A673 (cell line): ENCODE results near the gene MARK3. TPM values are rescaled to one million over a fixed set of nuclear protein-coding genes. Genes with fewer than 3 reads are reported as not detected.

Experiments used
- BruUV-seq: library from RNA; stranded (reverse); fragments of 400-500 nt; replicated peaks from 2 replicates; lab custom pipeline; 2021; lab: Mats Ljungman, UMichigan
- CTCF ChIA-PET: fragments of 300-600 bp; sonication (Branson Sonifier 250); formaldehyde crosslinking; loops from one replicate; lab custom pipeline; 2022; ENCODE audit warnings: antibody characterized with exemption; lab: Charles Lee
- POLR2A ChIA-PET: fragments of 300-600 bp; sonication (Branson Sonifier 250); formaldehyde crosslinking; loops from one replicate; lab custom pipeline; 2022; ENCODE audit warnings: antibody characterized with exemption; ENCODE audit not compliant: low non-redundant PET; lab: Charles Lee
- DNase-seq: peaks from one replicate; pipeline ENCODE4 v3.0.0-alpha.2; 2015; ENCODE audit warnings: low spot score
- H3K27ac ChIP-seq: fragments of 200-600 bp; sonication (generic); 2 replicates; pipeline ENCODE4 v1.5.1; 2016; ENCODE audit warnings: mixed run types, low read depth, mild to moderate bottlenecking, mixed read lengths, antibody characterized with exemption, low read length; ENCODE audit not compliant: poor library complexity, severe bottlenecking
- H3K27me3 ChIP-seq: fragments of 200-600 bp; sonication (generic); replicated peaks from 2 replicates; pipeline ENCODE4 v1.6.1; 2017; ENCODE audit warnings: mixed run types, low read depth, mild to moderate bottlenecking, mixed read lengths, antibody characterized with exemption, low read length; ENCODE audit not compliant: insufficient read depth, poor library complexity
- H3K36me3 ChIP-seq: fragments of 200-600 bp; sonication (generic); 2 replicates; pipeline ENCODE4 v1.6.1; 2016; ENCODE audit warnings: mixed run types, mild to moderate bottlenecking, mixed read lengths, antibody characterized with exemption, low read length; ENCODE audit not compliant: insufficient read depth, poor library complexity, severe bottlenecking
- H3K4me1 ChIP-seq: fragments of 200-600 bp; sonication (generic); 2 replicates; pipeline ENCODE4 v1.6.1; 2017; ENCODE audit warnings: mixed run types, mild to moderate bottlenecking, mixed read lengths, antibody characterized with exemption, low read length; ENCODE audit not compliant: insufficient read depth, poor library complexity, severe bottlenecking
- H3K4me3 ChIP-seq: fragments of 200-600 bp; sonication (generic); 2 replicates; pipeline ENCODE4 v1.5.1; 2016; ENCODE audit warnings: low read depth, mixed run types, mild to moderate bottlenecking, mixed read lengths, low read length; ENCODE audit not compliant: poor library complexity, severe bottlenecking
- H3K9me3 ChIP-seq: fragments of 200-600 bp; sonication (generic); 2 replicates; pipeline ENCODE4 v1.6.1; 2016; ENCODE audit warnings: mixed run types, low read depth, mild to moderate bottlenecking, mixed read lengths, antibody characterized with exemption, low read length; ENCODE audit not compliant: poor library complexity, severe bottlenecking
- EZH2 ChIP-seq: fragments of 200-600 bp; sonication (generic); IDR thresholded peaks from 2 replicates; pipeline ENCODE4 v1.6.1; 2017; ENCODE audit warnings: borderline replicate concordance, low read depth, mild to moderate bottlenecking, mixed read lengths, antibody characterized with exemption, low read length; ENCODE audit not compliant: poor library complexity, severe bottlenecking
- intact Hi-C: fragments of 100-400 bp; cut with micrococcal nuclease; formaldehyde crosslinking; loops from one replicate; pipeline ENCODE4 v1.10.0; 2022; ENCODE audit not compliant: unreplicated experiment
- total RNA-seq: library from RNA; stranded (reverse); gene quantifications from 2 replicates; pipeline ENCODE4 v1.2.3, GENCODE V29; 2021
- TF ChIP-seq, protein P1 (sequence below): fragments of 300-800, 200-600 bp; sonication (generic); conservative IDR thresholded peaks from 2 replicates; pipeline ENCODE4 v1.5.1; 2017; ENCODE audit warnings: low read depth, mild to moderate bottlenecking, antibody characterized with exemption, low read length, moderate library complexity, mixed read lengths

Gene MARK3
- total RNA-seq, 1 experiment from 2014 or later = 94.4 TPM

DNA sequence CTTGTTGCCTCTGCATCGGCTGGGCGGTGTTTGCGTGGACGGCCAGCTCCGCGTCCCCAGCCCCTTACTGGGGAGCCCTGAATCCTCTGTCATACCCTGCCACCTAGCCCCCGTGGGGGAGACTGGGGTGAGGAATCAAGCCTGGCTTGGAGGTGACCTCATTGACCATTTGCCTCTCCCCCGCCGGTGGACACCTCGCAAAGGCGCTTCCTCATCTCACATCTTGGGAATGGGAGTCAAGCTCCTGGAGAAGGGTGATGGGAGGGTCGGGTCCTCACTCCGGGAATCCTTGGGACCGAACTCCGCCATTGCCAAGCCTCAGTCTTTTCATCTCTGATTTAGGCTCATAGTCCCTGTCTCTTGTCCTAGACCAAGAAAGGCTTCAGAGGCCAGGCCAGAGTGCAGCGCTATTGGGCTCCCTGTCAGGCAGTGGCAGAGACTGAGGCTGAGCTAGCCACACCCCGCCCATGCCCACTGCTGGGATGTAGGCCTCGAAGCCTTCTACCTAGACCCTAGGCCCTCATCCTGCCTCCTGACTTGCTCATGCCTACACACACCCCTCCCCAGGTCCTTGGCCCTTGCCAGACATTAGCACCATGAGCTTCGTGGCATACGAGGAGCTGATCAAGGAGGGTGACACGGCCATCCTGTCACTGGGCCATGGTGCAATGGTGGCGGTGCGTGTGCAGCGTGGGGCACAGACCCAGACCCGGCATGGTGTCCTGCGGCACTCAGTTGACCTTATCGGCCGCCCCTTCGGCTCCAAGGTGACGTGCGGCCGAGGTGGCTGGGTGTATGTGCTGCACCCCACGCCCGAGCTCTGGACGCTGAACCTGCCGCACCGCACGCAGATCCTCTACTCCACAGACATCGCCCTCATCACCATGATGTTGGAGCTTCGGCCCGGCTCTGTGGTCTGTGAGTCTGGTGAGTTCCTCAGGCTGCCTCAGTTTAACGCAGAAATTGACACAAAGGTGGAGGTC is 144.5 kb downstream of the MARK3 start:
- Histone ChIP-seq H3K4me3 (peak overlapping the region; percentile 99), H3K4me1 (peaks cover 18% of the 10 kb centered on the region), H3K9me3 (no peaks in the 10 kb centered on the region), H3K36me3 (peaks cover 5% of the 10 kb centered on the region), H3K27ac (peak overlapping the region; percentile 81), H3K27me3 (no peaks in the 10 kb centered on the region)
- TSS peak; percentile 84 for BruUV-seq
- TF ChIP-seq EZH2 = no peak
- TF ChIP-seq, protein P1, sequence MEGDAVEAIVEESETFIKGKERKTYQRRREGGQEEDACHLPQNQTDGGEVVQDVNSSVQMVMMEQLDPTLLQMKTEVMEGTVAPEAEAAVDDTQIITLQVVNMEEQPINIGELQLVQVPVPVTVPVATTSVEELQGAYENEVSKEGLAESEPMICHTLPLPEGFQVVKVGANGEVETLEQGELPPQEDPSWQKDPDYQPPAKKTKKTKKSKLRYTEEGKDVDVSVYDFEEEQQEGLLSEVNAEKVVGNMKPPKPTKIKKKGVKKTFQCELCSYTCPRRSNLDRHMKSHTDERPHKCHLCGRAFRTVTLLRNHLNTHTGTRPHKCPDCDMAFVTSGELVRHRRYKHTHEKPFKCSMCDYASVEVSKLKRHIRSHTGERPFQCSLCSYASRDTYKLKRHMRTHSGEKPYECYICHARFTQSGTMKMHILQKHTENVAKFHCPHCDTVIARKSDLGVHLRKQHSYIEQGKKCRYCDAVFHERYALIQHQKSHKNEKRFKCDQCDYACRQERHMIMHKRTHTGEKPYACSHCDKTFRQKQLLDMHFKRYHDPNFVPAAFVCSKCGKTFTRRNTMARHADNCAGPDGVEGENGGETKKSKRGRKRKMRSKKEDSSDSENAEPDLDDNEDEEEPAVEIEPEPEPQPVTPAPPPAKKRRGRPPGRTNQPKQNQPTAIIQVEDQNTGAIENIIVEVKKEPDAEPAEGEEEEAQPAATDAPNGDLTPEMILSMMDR = no peak
- POLR2A ChIA-PET = no interaction called here
- intact Hi-C loops = no loop called here
- CTCF ChIA-PET = interaction anchor here (1.0 kb wide), 1 partner anchor 30 kb away, joined by 3 read pairs; no protein-coding TSS in a partner anchor
- DNase-seq = no peak

DNA sequence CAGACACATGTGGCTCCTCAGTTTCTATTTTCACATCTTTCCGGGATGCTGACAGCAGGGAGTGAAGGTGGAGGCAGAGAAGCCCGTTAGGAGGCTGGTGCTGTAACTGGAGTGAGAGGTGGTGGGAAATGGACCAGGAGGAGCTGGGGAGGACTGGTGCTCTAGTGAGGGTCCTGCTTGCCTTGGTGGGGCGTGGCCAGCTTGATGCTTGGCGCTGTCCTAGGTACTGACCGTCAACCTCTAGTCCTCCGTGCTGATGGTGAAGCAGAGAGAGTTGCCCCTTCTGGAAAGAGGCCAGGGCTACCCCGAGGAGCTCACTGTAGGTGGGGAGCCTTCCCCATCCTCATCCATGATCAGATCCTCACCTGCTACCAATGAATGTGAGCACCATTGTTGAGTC is 145.2 kb downstream of the MARK3 start:
- H3K27ac ChIP-seq = no peak overlapping the region
- intact Hi-C loops = no loop called here
- POLR2A ChIA-PET = no interaction called here
- TF ChIP-seq, protein P1 = no peak
- TF ChIP-seq EZH2 = no peak
- BruUV-seq = no TSS peak
- H3K36me3 ChIP-seq = peaks cover 5% of the 10 kb centered on the region
- H3K4me1 ChIP-seq = peaks cover 18% of the 10 kb centered on the region
- no peaks in the 10 kb centered on the region for H3K27me3 ChIP-seq
- DNase-seq = no peak
- H3K4me3 ChIP-seq = peak overlapping the region; percentile 99
- CTCF ChIA-PET = no interaction called here
- H3K9me3 ChIP-seq = no peaks in the 10 kb centered on the region

DNA sequence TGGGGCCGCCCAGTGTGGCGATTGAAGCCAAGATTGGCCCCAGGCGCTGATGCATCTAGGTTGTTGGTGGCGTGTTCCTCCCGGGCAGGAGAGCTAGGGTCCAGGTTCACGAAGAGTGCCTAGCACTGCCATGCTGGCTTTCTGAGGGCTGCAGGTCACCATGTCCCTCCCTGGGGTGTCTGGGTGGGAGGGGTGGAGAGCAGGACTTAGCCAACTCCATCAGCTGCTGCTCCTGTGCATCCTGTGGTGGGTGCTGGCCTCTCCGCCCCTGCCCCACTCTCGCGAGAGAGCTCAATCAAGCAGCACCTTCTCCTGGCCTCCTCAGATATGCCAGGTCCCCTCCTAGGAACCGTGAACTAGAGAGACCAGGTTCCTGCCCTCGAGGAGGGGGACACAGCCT is 145.6 kb downstream of the MARK3 start:
- Histone ChIP-seq H3K27me3 (no peaks in the 10 kb centered on the region), H3K27ac (no peak overlapping the region), H3K4me3 (no peak overlapping the region), H3K9me3 (no peaks in the 10 kb centered on the region), H3K4me1 (peaks cover 18% of the 10 kb centered on the region), H3K36me3 (peaks cover 5% of the 10 kb centered on the region)
- ChIA-PET POLR2A (no interaction called here), CTCF (no interaction called here)
- no peak for DNase-seq
- BruUV-seq = no TSS peak
- intact Hi-C loops = no loop called here
- TF ChIP-seq, protein P1 = no peak
- TF ChIP-seq EZH2 = no peak
